K562 (cell line): Measurements from ENCODE around the gene CELSR1. TPM values are rescaled to one million over a fixed set of nuclear protein-coding genes. Genes with fewer than 3 reads are reported as not detected.

Experiments
- ATAC-seq: fragments of 200-7000 bp; cut with Tn5 transposase; 3 replicates; pipeline ENCODE4 v1.9.1; 2020; ENCODE audit warnings: moderate library complexity
- BruUV-seq: library from RNA; stranded (reverse); fragments of 400-500 nt; replicated peaks from 2 replicates; lab custom pipeline; 2021; lab: Mats Ljungman, UMichigan
- CTCF ChIA-PET: fragments of 300-600 bp; formaldehyde crosslinking; extraction: SDS; loops from one replicate; lab custom pipeline; 2021; ENCODE audit warnings: low intra/inter-chr PET ratio; lab: Yijun Ruan, JAX
- POLR2A ChIA-PET: fragments of 300-600, 350-650 bp; sonication (Branson Sonifier 250); formaldehyde crosslinking; extraction: SDS; loops from one replicate; lab custom pipeline; 2021; ENCODE audit warnings: antibody characterized with exemption, inconsistent platforms; lab: Yijun Ruan, JAX
- DNase-seq, 4 experiments: peaks; one replicate each; pipeline versions ENCODE4 v3.0.0 to v3.0.0-alpha.2; 2011 to 2018; ENCODE audit warnings: low spot score in 3 of 4, mixed read lengths in 3 of 4; ENCODE audit errors: extremely low read depth in 1 of 4
- FAIRE-seq: peaks from 2 replicates; lab custom pipeline; 2011; peaks lifted over from hg19 to GRCh38; lab: Jason Lieb, UNC
- H2AFZ ChIP-seq: 2 replicates; pipeline ENCODE4 v1.6.0; 2011; ENCODE audit warnings: low read depth, low read length, control low read depth, inconsistent platforms
- H3K27ac ChIP-seq: fragments of 200-600 bp; 3 replicates; pipeline ENCODE4 v1.8.0; 2011; ENCODE audit warnings: low read depth, mild to moderate bottlenecking, control low read depth, inconsistent platforms, low read length, moderate library complexity, mixed read lengths; ENCODE audit errors: extremely low read depth
- H3K27me3 ChIP-seq, 2 experiments: fragments of 300-600 bp in 1 of 2; 2 replicates in 1 of 2; 3 replicates in 1 of 2; pipeline versions ENCODE4 v1.6.0 to v1.8.0; 2011; ENCODE audit warnings: inconsistent platforms in 2 of 2, low read length in 2 of 2, mild to moderate bottlenecking in 1 of 2, mixed read lengths in 1 of 2, moderate library complexity in 1 of 2; ENCODE audit not compliant: control insufficient read depth in 2 of 2, insufficient read depth in 2 of 2
- H3K36me3 ChIP-seq: fragments of 300-600 bp; 3 replicates; pipeline ENCODE4 v1.8.0; 2011; ENCODE audit warnings: mild to moderate bottlenecking, low read length, inconsistent platforms; ENCODE audit not compliant: control insufficient read depth, insufficient read depth
- H3K4me1 ChIP-seq, 2 experiments: fragments of 200-600 bp in 1 of 2; replicated peaks in 1 of 2; 2 replicates in 1 of 2; 3 replicates in 1 of 2; pipeline versions ENCODE4 v1.5.1 to v1.8.0; 2011; ENCODE audit warnings: inconsistent platforms in 2 of 2, low read length in 2 of 2, mild to moderate bottlenecking in 1 of 2, mixed read lengths in 1 of 2, moderate library complexity in 1 of 2; ENCODE audit not compliant: control insufficient read depth in 2 of 2, insufficient read depth in 2 of 2
- H3K4me2 ChIP-seq: 2 replicates; pipeline ENCODE4 v1.6.1; 2011; ENCODE audit warnings: low read length, control low read depth, inconsistent platforms, mixed read lengths; ENCODE audit not compliant: insufficient read depth
- H3K4me3 ChIP-seq: fragments of 200-600 bp; sonication (generic), shearing (Covaris generic); 2 replicates; pipeline ENCODE4 v1.5.1; 2016; ENCODE audit warnings: control low read depth, inconsistent platforms
- H3K79me2 ChIP-seq: fragments of 200-600 bp; 3 replicates; pipeline ENCODE4 v1.8.0; 2011; ENCODE audit warnings: low read length, inconsistent platforms; ENCODE audit not compliant: control insufficient read depth, insufficient read depth
- H3K9ac ChIP-seq, 2 experiments: 2 replicates each; pipeline versions ENCODE4 v1.6.0 to v1.6.1; 2011; ENCODE audit warnings: low read depth in 2 of 2, low read length in 2 of 2, control low read depth in 1 of 2, inconsistent platforms in 1 of 2, mild to moderate bottlenecking in 1 of 2, mixed read lengths in 1 of 2; ENCODE audit not compliant: insufficient read depth in 1 of 2
- H3K9me1 ChIP-seq: one replicate; pipeline ENCODE4 v1.6.0; 2011; ENCODE audit warnings: inconsistent platforms, mild to moderate bottlenecking, low read length, moderate library complexity; ENCODE audit not compliant: control insufficient read depth, insufficient read depth
- H3K9me3 ChIP-seq: replicated peaks from 2 replicates; pipeline ENCODE4 v1.5.1; 2011; ENCODE audit warnings: low read depth, low read length, inconsistent platforms; ENCODE audit not compliant: control insufficient read depth, insufficient read depth
- H4K20me1 ChIP-seq: replicated peaks from 2 replicates; pipeline ENCODE4 v1.6.1; 2011; ENCODE audit warnings: low read length, inconsistent platforms, mixed read lengths; ENCODE audit not compliant: control insufficient read depth, insufficient read depth
- RBFOX2 ChIP-seq: fragments of 200-400 bp; formaldehyde crosslinking; IDR thresholded peaks from 2 replicates; pipeline ENCODE4 v1.6.1; 2017; ENCODE audit warnings: low read depth, mild to moderate bottlenecking, low read length, moderate library complexity
- ZNF583 ChIP-seq: fragments of 250-450 bp; sonication (Bioruptor Pico); IDR thresholded peaks from 2 replicates; pipeline ENCODE4 v1.4.0; 2020
- WGBS: fragments of 100-300 bp; shearing (Covaris generic); methylation state at CpG from one replicate; pipeline ENCODE4 v1.1.6; 2016; ENCODE audit warnings: low coverage, mixed read lengths; ENCODE audit not compliant: insufficient coverage; ENCODE audit errors: missing lambda C conversion rate; 5-methylcytosine and 5-hydroxymethylcytosine counted together
- in situ Hi-C: fragments of 300-500 bp; cut with MboI; formaldehyde crosslinking; loops from 4 replicates; pipeline ENCODE4 v1.15.0; 2018; ENCODE audit warnings: inconsistent platforms, mixed read lengths
- intact Hi-C: fragments of 100-400 bp; cut with micrococcal nuclease; formaldehyde crosslinking; loops from 2 replicates; pipeline ENCODE4 v1.14.2; 2022
- polyA plus RNA-seq, 8 experiments: library from polyadenylated mRNA; depleted of rRNA in 4 of 8; stranded (reverse) in 5 of 8; unstranded in 3 of 8; fragments of >200 nt; fragmentation: Nextera tagmentation in 2 of 8; fragmentation: Illumina TruSeq in 1 of 8; extraction: Ambion mirVana in 2 of 8; extraction: Trizol in 1 of 8; gene quantifications; 2 replicates each; pipeline versions ENCODE4 v1.2.1 to v1.2.3, GENCODE V29; 2011 to 2014; ENCODE audit warnings: inconsistent platforms in 1 of 8, missing spikeins in 1 of 8
- total RNA-seq, 7 experiments: library from RNA; depleted of rRNA in 6 of 7; stranded (reverse); fragments of >200 nt in 6 of 7; fragmentation: Illumina TruSeq in 2 of 7; extraction: Trizol in 2 of 7; gene quantifications; 2 replicates each; pipeline versions ENCODE4 v1.2.1 to v1.2.3, GENCODE V29; 2011 to 2021; ENCODE audit warnings: low replicate concordance in 1 of 7
- TF ChIP-seq, protein P1 (sequence below): fragments of 450-650 bp; IDR thresholded peaks from 2 replicates; pipeline ENCODE4 v1.6.1; 2016; ENCODE audit warnings: mild to moderate bottlenecking

The CELSR1 gene
- total and polyA plus RNA-seq, 9 of the 15 experiments (the other 6 are each of a cell fraction or from before 2014, with no cell fraction given): under 0.01 to 0.09 TPM; not detected in 7

DNA sequence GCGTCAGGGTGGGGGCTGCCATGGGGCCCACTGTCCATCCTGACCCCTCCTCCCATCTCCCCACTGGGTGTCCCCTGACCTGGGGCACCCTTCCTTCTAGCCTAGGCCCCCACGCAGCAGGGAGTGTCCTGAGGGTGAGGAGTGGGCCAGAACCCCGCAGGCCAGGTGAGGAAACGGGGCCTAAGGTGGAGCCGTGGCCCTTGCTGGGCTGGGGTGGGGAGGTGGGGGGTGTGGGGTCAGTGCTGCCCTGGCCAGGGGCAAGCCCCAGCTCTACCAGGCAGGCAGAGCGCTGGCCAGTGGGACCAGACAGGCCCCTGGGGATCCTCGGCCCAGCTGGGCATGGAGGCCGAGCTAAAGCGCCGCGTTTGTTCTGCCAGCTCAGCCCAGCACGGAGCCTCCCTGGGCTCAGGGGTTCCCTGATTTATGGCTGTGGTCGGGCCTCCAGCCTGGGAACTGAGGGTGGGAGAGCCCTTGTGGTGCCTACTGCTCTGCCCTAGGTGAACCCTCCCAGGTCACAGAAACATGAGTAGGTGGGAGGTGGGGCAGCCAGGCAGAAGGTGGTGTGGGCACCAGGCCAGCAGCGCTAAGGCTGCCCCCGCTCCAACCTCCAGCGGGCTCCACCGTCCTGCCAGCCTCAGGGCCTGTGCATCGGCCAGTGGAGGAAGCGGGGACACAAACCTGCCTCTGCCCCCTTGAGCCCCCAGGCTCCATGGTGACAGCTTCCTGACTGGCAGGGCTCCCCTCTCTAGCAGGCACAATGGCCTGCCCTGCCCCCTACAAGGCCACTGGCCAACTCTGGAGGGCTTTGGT lies 179.5 kb downstream of the CELSR1 start:
- in situ Hi-C loops: no loop called here
- BruUV-seq: no TSS peak
- DNase-seq: no peak
- CTCF ChIA-PET: no interaction called here
- TF ChIP-seq RBFOX2 (0 out of 2 replicates have a peak, but pooled peaks have one; percentile 22), ZNF583 (no peak)
- TF ChIP-seq, protein P1, sequence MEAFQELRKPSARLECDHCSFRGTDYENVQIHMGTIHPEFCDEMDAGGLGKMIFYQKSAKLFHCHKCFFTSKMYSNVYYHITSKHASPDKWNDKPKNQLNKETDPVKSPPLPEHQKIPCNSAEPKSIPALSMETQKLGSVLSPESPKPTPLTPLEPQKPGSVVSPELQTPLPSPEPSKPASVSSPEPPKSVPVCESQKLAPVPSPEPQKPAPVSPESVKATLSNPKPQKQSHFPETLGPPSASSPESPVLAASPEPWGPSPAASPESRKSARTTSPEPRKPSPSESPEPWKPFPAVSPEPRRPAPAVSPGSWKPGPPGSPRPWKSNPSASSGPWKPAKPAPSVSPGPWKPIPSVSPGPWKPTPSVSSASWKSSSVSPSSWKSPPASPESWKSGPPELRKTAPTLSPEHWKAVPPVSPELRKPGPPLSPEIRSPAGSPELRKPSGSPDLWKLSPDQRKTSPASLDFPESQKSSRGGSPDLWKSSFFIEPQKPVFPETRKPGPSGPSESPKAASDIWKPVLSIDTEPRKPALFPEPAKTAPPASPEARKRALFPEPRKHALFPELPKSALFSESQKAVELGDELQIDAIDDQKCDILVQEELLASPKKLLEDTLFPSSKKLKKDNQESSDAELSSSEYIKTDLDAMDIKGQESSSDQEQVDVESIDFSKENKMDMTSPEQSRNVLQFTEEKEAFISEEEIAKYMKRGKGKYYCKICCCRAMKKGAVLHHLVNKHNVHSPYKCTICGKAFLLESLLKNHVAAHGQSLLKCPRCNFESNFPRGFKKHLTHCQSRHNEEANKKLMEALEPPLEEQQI: no peak
- TF ChIP-seq, all 486 proteins: peak for 1
- peaks cover 30% of the 10 kb centered on the region; the same call in 2 of the 3 replicates for H3K36me3 ChIP-seq
- no peak for FAIRE-seq
- H3K4me1 ChIP-seq: peaks cover 0 to 7% of the 10 kb centered on the region in 2 experiments; a peak in 2 of 5 replicates
- H3K9me3 ChIP-seq: no peaks in the 10 kb centered on the region
- ATAC-seq: no peak
- no peak overlapping the region for H3K4me2 ChIP-seq
- H4K20me1 ChIP-seq: peaks cover 3% of the 10 kb centered on the region; the same call in 1 of the 2 replicates
- POLR2A ChIA-PET: interaction anchor here (0.9 to 1.2 kb wide), 2 partner anchors 76 to 403 kb away, joined by 4 read pairs; no protein-coding TSS in a partner anchor
- no peaks in the 10 kb centered on the region for H3K9me1 ChIP-seq
- intact Hi-C loops: no loop called here
- no peak overlapping the region for H3K9ac ChIP-seq
- H3K27ac ChIP-seq: no peak overlapping the region
- no peak overlapping the region for H3K4me3 ChIP-seq
- 89% methylated on average over 8 of the region's 19 CpGs for WGBS
- no peak overlapping the region for H2AFZ ChIP-seq
- peaks cover 5 to 13% of the 10 kb centered on the region in 2 experiments; a peak in 4 of 5 replicates for H3K27me3 ChIP-seq
- no peaks in the 10 kb centered on the region for H3K79me2 ChIP-seq
